GM19351 (cell line): ENCODE results near the gene NOLC1.

Source experiments
- ATAC-seq: cut with Tn5 transposase; IDR thresholded peaks from one replicate; pipeline ENCODE4 v1.9.1; 2021; ENCODE audit warnings: mild to moderate bottlenecking, moderate library complexity; ENCODE audit not compliant: unreplicated experiment

The NOLC1 gene

GRCh38 chr10:102200751-102201640, 48.8 kb downstream of the NOLC1 start:
- no peak for ATAC-seq

- ATAC-seq = no peak
Measured at GRCh38 chr10:102202386-102202785, 50.2 kb downstream of the NOLC1 start.

GRCh38 chr10:102208311-102209035, 56.3 kb downstream of the NOLC1 start:
- no peak for ATAC-seq

- ATAC-seq = no peak
Measured at GRCh38 chr10:102211615-102212299, 59.6 kb downstream of the NOLC1 start.
